ENCODE measurements around the gene HMX1.

GRCh38 chr4:8905226-8905772 is 33.7 kb upstream of the HMX1 start:
- no peak for TF ChIP-seq EP300 (IDR thresholded peaks at IDR 0.05)
- no peak for TF ChIP-seq CTCF (IDR thresholded peaks at IDR 0.05)
